Fibroblast of mammary gland (primary cell): Measurements from ENCODE around the gene GSN.

Source experiments
- DNase-seq: peaks from one replicate; pipeline ENCODE4 v3.0.0-alpha.2; 2010; ENCODE audit warnings: low read depth
- H3K4me3 ChIP-seq: 2 replicates; pipeline ENCODE4 v1.5.1; 2011; ENCODE audit warnings: low read depth, mild to moderate bottlenecking, low read length, moderate library complexity; ENCODE audit not compliant: control insufficient read depth
- CTCF ChIP-seq: conservative IDR thresholded peaks from 2 replicates; pipeline ENCODE4 v1.5.1; 2011; ENCODE audit warnings: low read depth, low read length, inconsistent platforms; ENCODE audit not compliant: control insufficient read depth, insufficient read depth

The GSN gene

GRCh38 chr9:121319383-121319780, 51.4 kb downstream of the GSN start:
- no peak for DNase-seq
- H3K4me3 ChIP-seq, result no peak overlapping the region
- TF ChIP-seq CTCF, result no peak

GRCh38 chr9:121321016-121321503, 53.1 kb downstream of the GSN start:
- TF ChIP-seq CTCF, result no peak
- DNase-seq, result no peak
- no peak overlapping the region for H3K4me3 ChIP-seq

- DNase-seq, result peak; percentile 98
- no peak for TF ChIP-seq CTCF
- H3K4me3 ChIP-seq, result no peak overlapping the region
Measured at GRCh38 chr9:121322037-121322736, 54.2 kb downstream of the GSN start.

- no peak for TF ChIP-seq CTCF
- no peak for DNase-seq
- H3K4me3 ChIP-seq, result no peak overlapping the region
Measured at GRCh38 chr9:121322737-121323448, 54.9 kb downstream of the GSN start.

GRCh38 chr9:121323449-121324151, 55.6 kb downstream of the GSN start:
- H3K4me3 ChIP-seq, result no peak overlapping the region
- no peak for TF ChIP-seq CTCF
- no peak for DNase-seq

- no peak overlapping the region for H3K4me3 ChIP-seq
- no peak for DNase-seq
- no peak for TF ChIP-seq CTCF
Measured at GRCh38 chr9:121324316-121324715, 56.4 kb downstream of the GSN start.
